HG03432 (cell line): Measurements from ENCODE around the gene CEP70.
"Not testable (repeated sequence)": the region's sequence is repeated elsewhere in the genome, so short reads cannot be mapped to it uniquely, and the experiment has no call there.

Source experiments
- ATAC-seq: cut with Tn5 transposase; IDR thresholded peaks from one replicate; pipeline ENCODE4 v1.9.1; 2021; ENCODE audit warnings: mild to moderate bottlenecking, moderate library complexity; ENCODE audit not compliant: unreplicated experiment

CEP70 gene

GRCh38 chr3:138513090-138513843 is 80.8 kb downstream of the CEP70 start:
- ATAC-seq = peak; percentile 88

GRCh38 chr3:138511945-138512344 is 82.1 kb downstream of the CEP70 start:
- no peak for ATAC-seq

GRCh38 chr3:138509586-138509985 is 84.5 kb downstream of the CEP70 start:
- no peak for ATAC-seq

- no peak for ATAC-seq
Measured at GRCh38 chr3:138507524-138507923, 86.5 kb downstream of the CEP70 start.

GRCh38 chr3:138498991-138499390 is 95.1 kb downstream of the CEP70 start:
- no peak for ATAC-seq

GRCh38 chr3:138497851-138498250 is 96.2 kb downstream of the CEP70 start:
- no peak for ATAC-seq

GRCh38 chr3:138497021-138497420 is 97.0 kb downstream of the CEP70 start:
- no peak for ATAC-seq

- ATAC-seq = no peak
Measured at GRCh38 chr3:138496436-138496835, 97.6 kb downstream of the CEP70 start.

GRCh38 chr3:138495638-138496037 is 98.4 kb downstream of the CEP70 start:
- not testable (repeated sequence) for ATAC-seq

GRCh38 chr3:138494607-138494929 is 99.5 kb downstream of the CEP70 start:
- ATAC-seq = no peak

GRCh38 chr3:138493804-138494606 is 100.1 kb downstream of the CEP70 start:
- ATAC-seq = no peak

- no peak for ATAC-seq
Measured at GRCh38 chr3:138492980-138493675, 100.9 kb downstream of the CEP70 start.

- no peak for ATAC-seq
Measured at GRCh38 chr3:138491971-138492370, 102.1 kb downstream of the CEP70 start.

- not testable (repeated sequence) for ATAC-seq
Measured at GRCh38 chr3:138486580-138486979, 107.5 kb downstream of the CEP70 start.

- ATAC-seq = not testable (repeated sequence)
Measured at GRCh38 chr3:138484672-138485071, 109.4 kb downstream of the CEP70 start.

GRCh38 chr3:138479438-138479863 is 114.6 kb downstream of the CEP70 start:
- no peak for ATAC-seq

- no peak for ATAC-seq
Measured at GRCh38 chr3:138477801-138478200, 116.3 kb downstream of the CEP70 start.

- ATAC-seq = no peak
Measured at GRCh38 chr3:138477120-138477519, 116.9 kb downstream of the CEP70 start.

- ATAC-seq = no peak
Measured at GRCh38 chr3:138476526-138476925, 117.5 kb downstream of the CEP70 start.

- ATAC-seq = no peak
Measured at GRCh38 chr3:138474163-138474562, 119.9 kb downstream of the CEP70 start.

GRCh38 chr3:138473391-138473790 is 120.7 kb downstream of the CEP70 start:
- ATAC-seq = no peak
